ENCODE results near the gene CATSPERD. TPM values are rescaled to one million over a fixed set of nuclear protein-coding genes. Genes with fewer than 3 reads are reported as not detected.

Gene CATSPERD
- total and polyA plus RNA-seq, 9 of the 15 experiments (the other 6 are each of a cell fraction or from before 2014, with no cell fraction given): not detected

GRCh38 chr19:5711713-5712161 lies 8.7 kb upstream of the CATSPERD start:
- Histone ChIP-seq H3K9ac (ENCODE audit: insufficient read depth in 1 of 2, low read depth in 2 of 2, low read length in 2 of 2) (peak overlapping the region in 1 of 2 experiments; percentile 26; a peak in 1 of 4 replicates), H3K36me3 (ENCODE audit: control insufficient read depth, insufficient read depth, low read length) (peaks cover 88% of the 10 kb centered on the region), H3K9me1 (ENCODE audit: control insufficient read depth, insufficient read depth, low read length) (peaks cover 5% of the 10 kb centered on the region), H3K79me2 (ENCODE audit: control insufficient read depth, insufficient read depth, low read length) (peaks cover 35% of the 10 kb centered on the region), H3K4me1 (replicated peaks in 1 of 2; ENCODE audit: control insufficient read depth in 2 of 2, insufficient read depth in 2 of 2, low read length in 2 of 2) (peaks cover 0 to 12% of the 10 kb centered on the region in 2 experiments; a peak in 1 of 5 replicates), H4K20me1 (replicated peaks; ENCODE audit: control insufficient read depth, insufficient read depth, low read length) (peaks cover 16% of the 10 kb centered on the region; the same call in 1 of the 2 replicates), H3K27ac (ENCODE audit: extremely low read depth, low read depth, low read length) (no peak overlapping the region), H3K9me3 (replicated peaks; ENCODE audit: control insufficient read depth, insufficient read depth, low read depth, low read length) (no peaks in the 10 kb centered on the region), H3K4me3 (no peak overlapping the region), H3K27me3 (ENCODE audit: control insufficient read depth in 2 of 2, insufficient read depth in 2 of 2, low read length in 2 of 2) (no peaks in the 10 kb centered on the region), H2AFZ (ENCODE audit: low read depth, low read length) (no peak overlapping the region), H3K4me2 (ENCODE audit: insufficient read depth, low read length) (no peak overlapping the region)
- no peak for FAIRE-seq
- peak; percentile 83 for TF ChIP-seq RBM22 (IDR thresholded peaks at IDR 0.05; ENCODE audit: low read depth, low read length, poor library complexity, severe bottlenecking)
- peak; percentile 75 for TF ChIP-seq POLR2G (IDR thresholded peaks at IDR 0.05; ENCODE audit: low read depth, low read length)
- TF ChIP-seq ATF1 (CRISPR knock-in tag; IDR thresholded peaks at IDR 0.05): no peak
- no peak for TF ChIP-seq ATF1 (tag; IDR thresholded peaks at IDR 0.05)
- TF ChIP-seq XRCC5 (IDR thresholded peaks at IDR 0.05; ENCODE audit: low read depth, low read length): no peak
- TF ChIP-seq EP300 (IDR thresholded peaks at IDR 0.05; ENCODE audit: low read length): no peak
- no peak for TF ChIP-seq JUNB (CRISPR knock-in tag; conservative IDR thresholded peaks at IDR 0.05)
- TF ChIP-seq RBFOX2 (IDR thresholded peaks at IDR 0.05; ENCODE audit: low read depth, low read length): peak; percentile 67
- no peak for TF ChIP-seq POLR2A (conservative IDR thresholded peaks at IDR 0.05)
- TF ChIP-seq ZC3H4 (CRISPR knock-in tag; IDR thresholded peaks at IDR 0.05; ENCODE audit: borderline replicate concordance): no peak
- in situ Hi-C loops (cut with MboI): no loop called here
- ATAC-seq: no peak
- CTCF ChIA-PET (ENCODE audit: low intra/inter-chr PET ratio): no interaction called here
- DNase-seq (ENCODE audit: extremely low read depth in 1 of 4, low spot score in 3 of 4): peak in 2 of 4 experiments; percentile 14 to 16
- POLR2A ChIA-PET: interaction anchor here (0.9 to 4.7 kb wide), 7 partner anchors 8 to 25 kb away, joined by 4 to 34 read pairs (median 8); partner anchors contain the start of genes CATSPERD and LONP1
- BruUV-seq (replicated peaks): no TSS peak
- 94% methylated on average over 23 of the region's 25 CpGs for WGBS (ENCODE audit: insufficient coverage, low coverage, missing lambda C conversion rate)
- intact Hi-C loops (cut with micrococcal nuclease): no loop called here

Measured in K562 (cell line).